Measurements from ENCODE around the gene LGR4.

LGR4 gene

GRCh38 chr11:27398400-27398770 is 74.2 kb downstream of the LGR4 start:
- no peak for DNase-seq

GRCh38 chr11:27397624-27398399 is 74.8 kb downstream of the LGR4 start:
- DNase-seq = no peak

GRCh38 chr11:27396259-27396839 is 76.2 kb downstream of the LGR4 start:
- DNase-seq = no peak

GRCh38 chr11:27395556-27396258 is 76.9 kb downstream of the LGR4 start:
- DNase-seq = no peak

GRCh38 chr11:27394781-27395228 is 77.8 kb downstream of the LGR4 start:
- DNase-seq = no peak

- DNase-seq = no peak
Measured at GRCh38 chr11:27392278-27393114, 80.1 kb downstream of the LGR4 start.

- DNase-seq = no peak
Measured at GRCh38 chr11:27391331-27392015, 81.1 kb downstream of the LGR4 start.

- no peak for DNase-seq
Measured at GRCh38 chr11:27390318-27391295, 82.0 kb downstream of the LGR4 start.

- no peak for DNase-seq
Measured at GRCh38 chr11:27388869-27389268, 83.7 kb downstream of the LGR4 start.

- no peak for DNase-seq
Measured at GRCh38 chr11:27388001-27388400, 84.6 kb downstream of the LGR4 start.

- DNase-seq = no peak
Measured at GRCh38 chr11:27387362-27387761, 85.2 kb downstream of the LGR4 start.

GRCh38 chr11:27386181-27386845 is 86.3 kb downstream of the LGR4 start:
- no peak for DNase-seq

- DNase-seq = no peak
Measured at GRCh38 chr11:27385245-27385644, 87.3 kb downstream of the LGR4 start.

- DNase-seq = no peak
Measured at GRCh38 chr11:27384227-27384626, 88.4 kb downstream of the LGR4 start.

- DNase-seq = no peak
Measured at GRCh38 chr11:27383645-27384044, 88.9 kb downstream of the LGR4 start.

- no peak for DNase-seq
Measured at GRCh38 chr11:27381238-27381666, 91.3 kb downstream of the LGR4 start.

- no peak for DNase-seq
Measured at GRCh38 chr11:27380771-27381170, 91.8 kb downstream of the LGR4 start.

GRCh38 chr11:27379449-27379848 is 93.1 kb downstream of the LGR4 start:
- no peak for DNase-seq

- no peak for DNase-seq
Measured at GRCh38 chr11:27375370-27375769, 97.2 kb downstream of the LGR4 start.

- DNase-seq = no peak
Measured at GRCh38 chr11:27373856-27374602, 98.6 kb downstream of the LGR4 start.
